Neural cell (in vitro differentiated cells): ENCODE data around the gene TOP1. TPM values are rescaled to one million over a fixed set of nuclear protein-coding genes. Genes with fewer than 3 reads are reported as not detected.

ENCODE experiments used
- H2AFZ ChIP-seq: fragments of 200-600, 300-800 bp; sonication (generic), shearing (Covaris generic); 2 replicates; pipeline ENCODE4 v1.6.0; 2014; ENCODE audit warnings: low read depth, mild to moderate bottlenecking, antibody characterized with exemption, low read length, moderate library complexity
- H3F3A ChIP-seq: fragments of 200-600 bp; shearing (Covaris generic); 2 replicates; pipeline ENCODE4 v1.6.1; 2016; ENCODE audit warnings: mild to moderate bottlenecking, moderate library complexity, mixed read lengths, antibody characterized with exemption, low read length; ENCODE audit not compliant: insufficient read depth, poor library complexity, severe bottlenecking
- H3K27ac ChIP-seq: fragments of 200-600, 300-800 bp; sonication (generic), shearing (Covaris generic); 2 replicates; pipeline ENCODE4 v1.5.1; 2014; ENCODE audit warnings: mild to moderate bottlenecking, low read length, moderate library complexity
- H3K27me3 ChIP-seq: fragments of 300-800, 200-600 bp; sonication (generic), shearing (Covaris generic); 2 replicates; pipeline ENCODE4 v1.6.0; 2014; ENCODE audit warnings: mild to moderate bottlenecking, low read depth, low read length, moderate library complexity; ENCODE audit not compliant: insufficient read depth
- H3K36me3 ChIP-seq: fragments of 300-800, 200-600 bp; sonication (generic), shearing (Covaris generic); 2 replicates; pipeline ENCODE4 v1.5.1; 2014; ENCODE audit warnings: mild to moderate bottlenecking, antibody characterized with exemption, low read length, moderate library complexity; ENCODE audit not compliant: insufficient read depth
- H3K4me2 ChIP-seq: fragments of 300-800, 200-600 bp; sonication (generic), shearing (Covaris generic); 2 replicates; pipeline ENCODE4 v1.6.0; 2014; ENCODE audit warnings: mild to moderate bottlenecking, low read length
- H3K4me3 ChIP-seq: fragments of 300-800, 200-600 bp; sonication (generic), shearing (Covaris generic); 2 replicates; pipeline ENCODE4 v1.5.1; 2014; ENCODE audit warnings: mild to moderate bottlenecking, low read length, moderate library complexity
- H3K79me2 ChIP-seq: fragments of 200-600 bp; shearing (Covaris generic); replicated peaks from 2 replicates; pipeline ENCODE4 v1.6.0; 2014; ENCODE audit warnings: mild to moderate bottlenecking, low read length, moderate library complexity; ENCODE audit not compliant: insufficient read depth
- H3K9ac ChIP-seq: fragments of 300-800, 200-600 bp; sonication (generic), shearing (Covaris generic); 2 replicates; pipeline ENCODE4 v1.6.1; 2016; ENCODE audit warnings: mild to moderate bottlenecking, low read length, mixed read lengths
- H3K9me2 ChIP-seq: fragments of 200-600 bp; shearing (Covaris generic); 2 replicates; pipeline ENCODE4 v1.6.1; 2016; ENCODE audit warnings: mild to moderate bottlenecking, low read length, mixed read lengths; ENCODE audit not compliant: insufficient read depth
- H3K9me3 ChIP-seq: fragments of 200-600, 300-800 bp; sonication (generic), shearing (Covaris generic); 2 replicates; pipeline ENCODE4 v1.6.1; 2016; ENCODE audit warnings: mild to moderate bottlenecking, mixed run types, low read length, moderate library complexity, mixed read lengths
- H4K20me1 ChIP-seq: fragments of 200-600 bp; shearing (Covaris generic); 2 replicates; pipeline ENCODE4 v1.6.1; 2016; ENCODE audit warnings: mild to moderate bottlenecking, mixed run types; ENCODE audit not compliant: insufficient read depth
- CTCF ChIP-seq: fragments of 450-650 bp; IDR thresholded peaks from 2 replicates; pipeline ENCODE4 v1.5.1; 2014; ENCODE audit warnings: antibody characterized with exemption, mild to moderate bottlenecking, moderate library complexity; ENCODE audit not compliant: poor library complexity, severe bottlenecking
- EP300 ChIP-seq: fragments of 450-650 bp; conservative IDR thresholded peaks from 2 replicates; pipeline ENCODE4 v1.6.1; 2014; ENCODE audit warnings: antibody characterized with exemption, mild to moderate bottlenecking, moderate library complexity; ENCODE audit not compliant: poor library complexity, severe bottlenecking
- EZH2 ChIP-seq: fragments of 200-600, 300-800 bp; shearing (Covaris generic), sonication (generic); IDR thresholded peaks from 2 replicates; pipeline ENCODE4 v1.6.1; 2014; ENCODE audit warnings: antibody characterized with exemption, low read length, borderline replicate concordance, mild to moderate bottlenecking; ENCODE audit not compliant: insufficient read depth, poor library complexity, severe bottlenecking
- MXI1 ChIP-seq: fragments of 450-650 bp; conservative IDR thresholded peaks from 2 replicates; pipeline ENCODE4 v1.6.1; 2014; ENCODE audit warnings: antibody characterized with exemption, mild to moderate bottlenecking; ENCODE audit not compliant: poor library complexity, severe bottlenecking
- POLR2AphosphoS5 ChIP-seq: IDR thresholded peaks from 2 replicates; pipeline ENCODE4 v1.6.1; 2012
- RAD21 ChIP-seq: fragments of 450-650 bp; conservative IDR thresholded peaks from 2 replicates; pipeline ENCODE4 v1.6.1; 2014; ENCODE audit warnings: antibody characterized with exemption, mild to moderate bottlenecking, moderate library complexity
- REST ChIP-seq: IDR thresholded peaks from 2 replicates; pipeline ENCODE4 v1.6.1; 2012; ENCODE audit warnings: borderline replicate concordance
- SMC3 ChIP-seq: fragments of 450-650 bp; conservative IDR thresholded peaks from 2 replicates; pipeline ENCODE4 v1.6.1; 2014; ENCODE audit warnings: antibody characterized with exemption, mild to moderate bottlenecking, moderate library complexity; ENCODE audit not compliant: poor library complexity
- TAF1 ChIP-seq: IDR thresholded peaks from 2 replicates; pipeline ENCODE4 v1.6.1; 2012; ENCODE audit warnings: low read depth
- polyA plus RNA-seq: library from polyadenylated mRNA; depleted of rRNA; stranded (reverse); fragments of >200 nt; gene quantifications from 2 replicates; pipeline ENCODE4 v1.2.3, GENCODE V29; 2014

The TOP1 gene
- polyA plus RNA-seq, 1 donor from 2014 or later: 33.2 TPM

GRCh38 chr20:41119614-41120561, 91.3 kb downstream of the TOP1 start:
- H2AFZ ChIP-seq: no peak overlapping the region
- H3K27me3 ChIP-seq: no peaks in the 10 kb centered on the region
- H3K9ac ChIP-seq: no peak overlapping the region
- no peaks in the 10 kb centered on the region for H3K9me3 ChIP-seq
- no peak overlapping the region for H3K4me3 ChIP-seq
- H3K4me2 ChIP-seq: no peak overlapping the region
- H3K79me2 ChIP-seq: no peaks in the 10 kb centered on the region
- H3F3A ChIP-seq: no peaks in the 10 kb centered on the region
- no peaks in the 10 kb centered on the region for H3K9me2 ChIP-seq
- no peaks in the 10 kb centered on the region for H4K20me1 ChIP-seq
- TF ChIP-seq REST (no peak), EP300 (no peak), CTCF (no peak), POLR2AphosphoS5 (no peak), MXI1 (no peak), TAF1 (no peak), EZH2 (no peak), RAD21 (no peak), SMC3 (no peak)
- H3K36me3 ChIP-seq: peaks cover 46% of the 10 kb centered on the region
- H3K27ac ChIP-seq: no peak overlapping the region

GRCh38 chr20:41121399-41121798, 92.8 kb downstream of the TOP1 start:
- Histone ChIP-seq H3K27ac (no peak overlapping the region), H3K36me3 (peaks cover 38% of the 10 kb centered on the region)

More at GRCh38 chr20:41121399-41121798, 92.8 kb downstream of the TOP1 start:
- TF ChIP-seq CTCF: no peak
- no peak for TF ChIP-seq REST
- no peak for TF ChIP-seq RAD21
- TF ChIP-seq TAF1: no peak
- TF ChIP-seq MXI1: no peak
- no peak for TF ChIP-seq EZH2
- TF ChIP-seq EP300: no peak
- TF ChIP-seq POLR2AphosphoS5: no peak
- no peak for TF ChIP-seq SMC3
- Histone ChIP-seq H3K4me3 (no peak overlapping the region), H3F3A (no peaks in the 10 kb centered on the region), H3K4me2 (no peak overlapping the region), H3K79me2 (no peaks in the 10 kb centered on the region), H3K9me2 (no peaks in the 10 kb centered on the region), H3K9me3 (no peaks in the 10 kb centered on the region), H2AFZ (no peak overlapping the region), H3K9ac (no peak overlapping the region), H3K27me3 (no peaks in the 10 kb centered on the region), H4K20me1 (no peaks in the 10 kb centered on the region)
